Astrocyte (in vitro differentiated cells and primary cell): ENCODE measurements around the gene TM9SF1. TPM values are rescaled to one million over a fixed set of nuclear protein-coding genes. Genes with fewer than 3 reads are reported as not detected.

ENCODE experiments used
- DNase-seq: peaks from one replicate; pipeline ENCODE4 v3.0.0-alpha.2; 2010; ENCODE audit warnings: low read depth
- FAIRE-seq: peaks from 2 replicates; lab custom pipeline; 2011; peaks lifted over from hg19 to GRCh38; lab: Jason Lieb, UNC
- H2AFZ ChIP-seq: 2 replicates; pipeline ENCODE4 v1.6.0; 2012; ENCODE audit warnings: low read depth, low read length, inconsistent platforms
- H3K27ac ChIP-seq: 2 replicates; pipeline ENCODE4 v1.5.1; 2011; ENCODE audit warnings: low read depth, low read length, inconsistent platforms
- H3K27me3 ChIP-seq: 2 replicates; pipeline ENCODE4 v1.6.0; 2011; ENCODE audit warnings: low read length, inconsistent platforms; ENCODE audit not compliant: insufficient read depth
- H3K36me3 ChIP-seq: 2 replicates; pipeline ENCODE4 v1.5.1; 2011; ENCODE audit warnings: low read length, inconsistent platforms; ENCODE audit not compliant: insufficient read depth
- H3K4me1 ChIP-seq: 2 replicates; pipeline ENCODE4 v1.5.1; 2011; ENCODE audit warnings: low read length, inconsistent platforms; ENCODE audit not compliant: insufficient read depth
- H3K4me2 ChIP-seq: 2 replicates; pipeline ENCODE4 v1.6.0; 2012; ENCODE audit warnings: low read length, inconsistent platforms
- H3K4me3 ChIP-seq: 2 replicates; pipeline ENCODE4 v1.5.1; 2011; ENCODE audit warnings: low read depth, mild to moderate bottlenecking, low read length, inconsistent platforms; ENCODE audit not compliant: insufficient read depth
- H3K79me2 ChIP-seq: 2 replicates; pipeline ENCODE4 v1.6.0; 2012; ENCODE audit warnings: mild to moderate bottlenecking, low read length, inconsistent platforms; ENCODE audit not compliant: insufficient read depth
- H3K9ac ChIP-seq: 2 replicates; pipeline ENCODE4 v1.6.0; 2012; ENCODE audit warnings: mild to moderate bottlenecking, low read length, inconsistent platforms
- H3K9me3 ChIP-seq: 2 replicates; pipeline ENCODE4 v1.5.1; 2012; ENCODE audit warnings: low read depth, mild to moderate bottlenecking, low read length, inconsistent platforms; ENCODE audit not compliant: insufficient read depth
- H4K20me1 ChIP-seq: 2 replicates; pipeline ENCODE4 v1.6.0; 2012; ENCODE audit warnings: low read length, inconsistent platforms; ENCODE audit not compliant: insufficient read depth
- H3K27ac Mint-ChIP-seq: one replicate; pipeline ENCODE4 v1.8.0; 2021; ENCODE audit warnings: mild to moderate bottlenecking, mixed read lengths; ENCODE audit not compliant: unreplicated experiment
- H3K27me3 Mint-ChIP-seq: one replicate; pipeline ENCODE4 v1.8.0; 2021; ENCODE audit warnings: low read depth, mixed read lengths; ENCODE audit not compliant: unreplicated experiment
- H3K36me3 Mint-ChIP-seq: one replicate; pipeline ENCODE4 v1.8.0; 2021; ENCODE audit warnings: low read depth, mixed read lengths; ENCODE audit not compliant: unreplicated experiment
- H3K4me1 Mint-ChIP-seq: one replicate; pipeline ENCODE4 v1.8.0; 2021; ENCODE audit warnings: low read depth, mixed read lengths; ENCODE audit not compliant: unreplicated experiment
- H3K4me3 Mint-ChIP-seq: one replicate; pipeline ENCODE4 v1.8.0; 2021; ENCODE audit warnings: mild to moderate bottlenecking, moderate library complexity, mixed read lengths; ENCODE audit not compliant: unreplicated experiment
- H3K9me3 Mint-ChIP-seq: one replicate; pipeline ENCODE4 v1.8.0; 2021; ENCODE audit warnings: mild to moderate bottlenecking, mixed read lengths; ENCODE audit not compliant: unreplicated experiment
- CTCF ChIP-seq: IDR thresholded peaks from 2 replicates; pipeline ENCODE4 v1.5.1; 2011; ENCODE audit warnings: low read depth, mild to moderate bottlenecking, inconsistent platforms, low read length, moderate library complexity; ENCODE audit not compliant: insufficient read depth
- EZH2 ChIP-seq: IDR thresholded peaks from 2 replicates; pipeline ENCODE4 v1.6.1; 2012; ENCODE audit warnings: mild to moderate bottlenecking, low read length, inconsistent platforms; ENCODE audit not compliant: insufficient read depth
- total RNA-seq: library from RNA; stranded (reverse); gene quantifications from 2 replicates; pipeline ENCODE4 v1.2.1, GENCODE V29; 2021

The TM9SF1 gene
- total RNA-seq, 1 donor from 2014 or later, result 59.3 TPM

GRCh38 chr14:24145219-24145618 lies 50.0 kb downstream of the TM9SF1 start:
- H3K4me3 Mint-ChIP-seq, result peak overlapping the region; percentile 96
- DNase-seq, result no peak
- Histone ChIP-seq H3K9me3 (no peaks in the 10 kb centered on the region), H3K4me2 (peak overlapping the region; percentile 96), H3K27ac (no peak overlapping the region), H2AFZ (no peak overlapping the region), H3K36me3 (peaks cover 17% of the 10 kb centered on the region), H4K20me1 (peaks cover 25% of the 10 kb centered on the region), H3K4me3 (peak overlapping the region; percentile 93), H3K9ac (peak overlapping the region; percentile 87), H3K4me1 (peaks cover 31% of the 10 kb centered on the region), H3K79me2 (peaks cover 59% of the 10 kb centered on the region), H3K27me3 (no peaks in the 10 kb centered on the region)
- no peaks in the 10 kb centered on the region for H3K9me3 Mint-ChIP-seq
- peaks cover 30% of the 10 kb centered on the region for H3K4me1 Mint-ChIP-seq
- TF ChIP-seq CTCF, result no peak
- TF ChIP-seq EZH2, result no peak
- peak overlapping the region; percentile 88 for H3K27ac Mint-ChIP-seq
- no peak for FAIRE-seq
- H3K36me3 Mint-ChIP-seq, result no peaks in the 10 kb centered on the region
- H3K27me3 Mint-ChIP-seq, result no peaks in the 10 kb centered on the region

- Mint-ChIP-seq H3K4me1 (peaks cover 35% of the 10 kb centered on the region), H3K27ac (no peak overlapping the region)
Measured at GRCh38 chr14:24144451-24144850, 50.8 kb downstream of the TM9SF1 start.

More at GRCh38 chr14:24144451-24144850, 50.8 kb downstream of the TM9SF1 start:
- no peak for DNase-seq
- Histone ChIP-seq H3K36me3 (peaks cover 9% of the 10 kb centered on the region), H3K4me2 (no peak overlapping the region), H3K79me2 (peaks cover 59% of the 10 kb centered on the region), H3K4me3 (no peak overlapping the region), H3K27ac (no peak overlapping the region), H2AFZ (no peak overlapping the region), H3K9me3 (no peaks in the 10 kb centered on the region), H3K4me1 (peaks cover 31% of the 10 kb centered on the region), H4K20me1 (peaks cover 21% of the 10 kb centered on the region), H3K27me3 (no peaks in the 10 kb centered on the region), H3K9ac (no peak overlapping the region)
- Mint-ChIP-seq H3K9me3 (no peaks in the 10 kb centered on the region), H3K27me3 (no peaks in the 10 kb centered on the region), H3K4me3 (peak overlapping the region; percentile 75), H3K36me3 (peaks cover 2% of the 10 kb centered on the region)
- FAIRE-seq, result no peak
- TF ChIP-seq CTCF (no peak), EZH2 (no peak)
